IPS-18c (cell line): ENCODE results near the gene PRKACA.
A peak's percentile ranks its signal among the peaks of the same experiment; 100 is the strongest.

ENCODE experiments used
- H3K4me3 ChIP-seq: 2 replicates; pipeline ENCODE4 v1.7.0; 2013; ENCODE audit warnings: low read depth, mild to moderate bottlenecking, low read length, moderate library complexity; ENCODE audit not compliant: insufficient read depth
- H3K9me3 ChIP-seq: one replicate; pipeline ENCODE4 v1.6.1; 2013; ENCODE audit warnings: mild to moderate bottlenecking, low read length, moderate library complexity; ENCODE audit not compliant: control insufficient read depth, insufficient read depth

The PRKACA gene

GRCh38 chr19:14107581-14108461 is 9.7 kb downstream of the PRKACA start:
- Histone ChIP-seq H3K4me3 (no peak overlapping the region), H3K9me3 (no peaks in the 10 kb centered on the region)

- H3K9me3 ChIP-seq: no peaks in the 10 kb centered on the region
Observed at GRCh38 chr19:14106840-14107239, 10.7 kb downstream of the PRKACA start.

GRCh38 chr19:14105680-14106079 is 11.9 kb downstream of the PRKACA start:
- no peaks in the 10 kb centered on the region for H3K9me3 ChIP-seq
- no peak overlapping the region for H3K4me3 ChIP-seq

More at GRCh38 chr19:14106840-14107239, 10.7 kb downstream of the PRKACA start:
- H3K4me3 ChIP-seq: no peak overlapping the region

- H3K9me3 ChIP-seq: no peaks in the 10 kb centered on the region
- no peak overlapping the region for H3K4me3 ChIP-seq
Observed at GRCh38 chr19:14103310-14103709, 14.3 kb downstream of the PRKACA start.

- H3K4me3 ChIP-seq: no peak overlapping the region
- no peaks in the 10 kb centered on the region for H3K9me3 ChIP-seq
Observed at GRCh38 chr19:14102756-14103155, 14.8 kb downstream of the PRKACA start.

GRCh38 chr19:14102102-14102696 is 15.4 kb downstream of the PRKACA start:
- H3K4me3 ChIP-seq: no peak overlapping the region
- no peaks in the 10 kb centered on the region for H3K9me3 ChIP-seq

- Histone ChIP-seq H3K4me3 (no peak overlapping the region), H3K9me3 (no peaks in the 10 kb centered on the region)
Observed at GRCh38 chr19:14101003-14101545, 16.5 kb downstream of the PRKACA start.

GRCh38 chr19:14097532-14098151 is 19.9 kb downstream of the PRKACA start:
- H3K9me3 ChIP-seq: peaks cover 3% of the 10 kb centered on the region
- H3K4me3 ChIP-seq: no peak overlapping the region

GRCh38 chr19:14096272-14096992 is 21.1 kb downstream of the PRKACA start:
- H3K4me3 ChIP-seq: no peak overlapping the region
- peaks cover 3% of the 10 kb centered on the region for H3K9me3 ChIP-seq

GRCh38 chr19:14094854-14095253 is 22.7 kb downstream of the PRKACA start:
- Histone ChIP-seq H3K9me3 (peaks cover 3% of the 10 kb centered on the region), H3K4me3 (no peak overlapping the region)

GRCh38 chr19:14093117-14093823 is 24.3 kb downstream of the PRKACA start:
- H3K9me3 ChIP-seq: peaks cover 3% of the 10 kb centered on the region
- no peak overlapping the region for H3K4me3 ChIP-seq

- peaks cover 3% of the 10 kb centered on the region for H3K9me3 ChIP-seq
Observed at GRCh38 chr19:14091813-14092462, 25.6 kb downstream of the PRKACA start.

GRCh38 chr19:14091081-14091812 is 26.3 kb downstream of the PRKACA start:
- H3K4me3 ChIP-seq: peak overlapping the region; percentile 86
- H3K9me3 ChIP-seq: peaks cover 3% of the 10 kb centered on the region

More at GRCh38 chr19:14091813-14092462, 25.6 kb downstream of the PRKACA start:
- peak overlapping the region; percentile 86 for H3K4me3 ChIP-seq

- peak within 1 kb of the TSS; percentile 86 for H3K4me3 ChIP-seq
- H3K9me3 ChIP-seq: peaks cover 3% of the 10 kb centered on the region
Observed at GRCh38 chr19:14090509-14091080, 27.0 kb downstream of the PRKACA start, which contains the start of gene SAMD1. SAMD1 (minus strand) TSS chr19:14090751.
